KMS-11 (cell line): ENCODE results near the gene SLC25A25.

ENCODE experiments used
- H2AFZ ChIP-seq: fragments of 200-600 bp; sonication (generic); 2 replicates; pipeline ENCODE4 v1.6.1; 2016; ENCODE audit warnings: antibody characterized with exemption, mixed run types, low read depth
- H3K27ac ChIP-seq: fragments of 200-600 bp; sonication (generic); 2 replicates; pipeline ENCODE4 v1.6.1; 2016; ENCODE audit warnings: mild to moderate bottlenecking, mixed run types
- H3K27me3 ChIP-seq: fragments of 200-600 bp; sonication (generic); 2 replicates; pipeline ENCODE4 v1.6.1; 2017; ENCODE audit warnings: mild to moderate bottlenecking, low read depth, mixed run types, moderate library complexity; ENCODE audit not compliant: insufficient read depth
- H3K36me3 ChIP-seq: fragments of 200-600 bp; sonication (generic); 2 replicates; pipeline ENCODE4 v1.6.1; 2017; ENCODE audit warnings: mild to moderate bottlenecking, mixed run types; ENCODE audit not compliant: insufficient read depth
- H3K4me1 ChIP-seq: fragments of 200-600 bp; sonication (generic); 2 replicates; pipeline ENCODE4 v1.6.1; 2016; ENCODE audit warnings: mild to moderate bottlenecking, low read depth, mixed run types; ENCODE audit not compliant: poor library complexity, severe bottlenecking
- H3K4me2 ChIP-seq: fragments of 200-600 bp; sonication (generic); 2 replicates; pipeline ENCODE4 v1.7.0; 2016; ENCODE audit warnings: mild to moderate bottlenecking, mixed run types
- H3K4me3 ChIP-seq: fragments of 200-600 bp; sonication (generic); IDR thresholded peaks from 2 replicates; pipeline ENCODE4 v1.6.1; 2017; ENCODE audit warnings: low read depth, low read length, mixed read lengths; ENCODE audit not compliant: insufficient read depth
- H3K79me2 ChIP-seq: fragments of 200-600 bp; sonication (generic); 2 replicates; pipeline ENCODE4 v1.6.1; 2016; ENCODE audit warnings: low read depth, mixed run types; ENCODE audit not compliant: insufficient read depth
- H3K9ac ChIP-seq: fragments of 200-600 bp; sonication (generic); 2 replicates; pipeline ENCODE4 v1.6.1; 2016; ENCODE audit warnings: mild to moderate bottlenecking, mixed run types
- H4K20me1 ChIP-seq: fragments of 200-600 bp; sonication (generic); 2 replicates; pipeline ENCODE4 v1.6.1; 2016; ENCODE audit warnings: mild to moderate bottlenecking, mixed run types; ENCODE audit not compliant: insufficient read depth
- CTCF ChIP-seq: fragments of 200-600 bp; sonication (generic); conservative IDR thresholded peaks from 2 replicates; pipeline ENCODE4 v1.6.1; 2017; ENCODE audit warnings: low read depth, mild to moderate bottlenecking, antibody characterized with exemption, low read length, moderate library complexity, mixed read lengths

SLC25A25 gene

GRCh38 chr9:128054087-128054486 lies 13.9 kb upstream of the SLC25A25 start:
- no peak overlapping the region for H3K4me3 ChIP-seq
- no peaks in the 10 kb centered on the region for H3K27me3 ChIP-seq
- TF ChIP-seq CTCF: no peak
- H3K27ac ChIP-seq: no peak overlapping the region
- no peaks in the 10 kb centered on the region for H3K4me1 ChIP-seq
- H3K36me3 ChIP-seq: no peaks in the 10 kb centered on the region
- no peaks in the 10 kb centered on the region for H3K79me2 ChIP-seq
- no peaks in the 10 kb centered on the region for H4K20me1 ChIP-seq
- H3K9ac ChIP-seq: no peak overlapping the region
- no peak overlapping the region for H3K4me2 ChIP-seq
- H2AFZ ChIP-seq: no peak overlapping the region

- H3K4me3 ChIP-seq: no peak overlapping the region
- H3K4me2 ChIP-seq: no peak overlapping the region
- no peaks in the 10 kb centered on the region for H3K79me2 ChIP-seq
- no peak overlapping the region for H3K9ac ChIP-seq
- no peaks in the 10 kb centered on the region for H3K27me3 ChIP-seq
- H4K20me1 ChIP-seq: no peaks in the 10 kb centered on the region
- TF ChIP-seq CTCF: no peak
- peaks cover 4% of the 10 kb centered on the region for H3K4me1 ChIP-seq
- H2AFZ ChIP-seq: no peak overlapping the region
- H3K27ac ChIP-seq: no peak overlapping the region
- H3K36me3 ChIP-seq: no peaks in the 10 kb centered on the region
Measured at GRCh38 chr9:128055344-128056040, 12.5 kb upstream of the SLC25A25 start.

- H2AFZ ChIP-seq: no peak overlapping the region
- no peaks in the 10 kb centered on the region for H3K79me2 ChIP-seq
- H3K4me1 ChIP-seq: peaks cover 10% of the 10 kb centered on the region
- H3K36me3 ChIP-seq: no peaks in the 10 kb centered on the region
- no peaks in the 10 kb centered on the region for H4K20me1 ChIP-seq
- no peak overlapping the region for H3K9ac ChIP-seq
- H3K27me3 ChIP-seq: no peaks in the 10 kb centered on the region
- H3K27ac ChIP-seq: no peak overlapping the region
- H3K4me2 ChIP-seq: no peak overlapping the region
- no peak overlapping the region for H3K4me3 ChIP-seq
- TF ChIP-seq CTCF: no peak
Measured at GRCh38 chr9:128056086-128056485, 11.9 kb upstream of the SLC25A25 start.

- H3K9ac ChIP-seq: no peak overlapping the region
- no peak overlapping the region for H2AFZ ChIP-seq
- H3K27me3 ChIP-seq: no peaks in the 10 kb centered on the region
- TF ChIP-seq CTCF: no peak
- no peaks in the 10 kb centered on the region for H3K36me3 ChIP-seq
- peaks cover 16% of the 10 kb centered on the region for H3K4me1 ChIP-seq
- H4K20me1 ChIP-seq: no peaks in the 10 kb centered on the region
- no peaks in the 10 kb centered on the region for H3K79me2 ChIP-seq
- H3K27ac ChIP-seq: no peak overlapping the region
- no peak overlapping the region for H3K4me2 ChIP-seq
- H3K4me3 ChIP-seq: no peak overlapping the region
Measured at GRCh38 chr9:128056887-128057723, 10.9 kb upstream of the SLC25A25 start.
